NB4 (cell line): ENCODE data around the gene ZSCAN18.

Source experiments
- CTCF ChIP-seq: IDR thresholded peaks from one replicate; pipeline ENCODE4 v1.5.1; 2012; ENCODE audit warnings: low read depth, low read length
- MAX ChIP-seq: IDR thresholded peaks from 2 replicates; pipeline ENCODE4 v1.6.1; 2011; ENCODE audit warnings: low read depth, low read length
- MYC ChIP-seq: IDR thresholded peaks from 2 replicates; pipeline ENCODE4 v1.6.1; 2011; ENCODE audit warnings: low read depth, low read length
- POLR2A ChIP-seq: IDR thresholded peaks from 2 replicates; pipeline ENCODE4 v1.6.1; 2011; ENCODE audit warnings: mild to moderate bottlenecking; ENCODE audit not compliant: insufficient read length; ENCODE audit errors: extremely low read depth

GRCh38 chr19:58052256-58052655 lies 45.8 kb downstream of the ZSCAN18 start:
- TF ChIP-seq POLR2A = no peak
- TF ChIP-seq MYC = no peak
- TF ChIP-seq MAX = no peak
- no peak for TF ChIP-seq CTCF
